HepG2 (cell line): ENCODE results near the gene EXOC1.

Source experiments
- RBFOX2 ChIP-seq: fragments of 200-400 bp; formaldehyde crosslinking; IDR thresholded peaks from 2 replicates; pipeline ENCODE4 v1.6.1; 2017; ENCODE audit warnings: low read depth, mild to moderate bottlenecking, low read length
- TAF1 ChIP-seq: sonication (generic); formaldehyde crosslinking; IDR thresholded peaks from 2 replicates; pipeline ENCODE4 v1.4.0; 2020; ENCODE audit warnings: missing genetic modification reagents
- ZNF274 ChIP-seq: sonication (generic); formaldehyde crosslinking; IDR thresholded peaks from 2 replicates; pipeline ENCODE4 v1.5.1; 2020; ENCODE audit warnings: mild to moderate bottlenecking, missing genetic modification reagents

GRCh38 chr4:55933611-55934010 is 80.2 kb downstream of the EXOC1 start:
- no peak for TF ChIP-seq ZNF274
- TF ChIP-seq RBFOX2 = no peak
- TF ChIP-seq TAF1 = no peak
